K562 treated with DMSO at 1 percent for 48 hours (cell line): ENCODE measurements around the gene KLHL41. TPM values are rescaled to one million over a fixed set of nuclear protein-coding genes. Genes with fewer than 3 reads are reported as not detected.

Experiments
- total RNA-seq: library from RNA; unstranded; fragments of 300-600 nt; gene quantifications from 2 replicates; pipeline ENCODE4 v1.2.3, GENCODE V29; 2022; ENCODE audit warnings: low replicate concordance; ENCODE audit errors: extremely low read depth

Gene KLHL41
- not detected in 2 replicates for total RNA-seq

GRCh38 chr2:169509298-169509885, at the start of gene KLHL41:
Gene KLHL41 (plus strand): TSS chr2:169509702. CDS start chr2:169509779, 77 bp downstream.

GRCh38 chr2:169479257-169480078, 30.0 kb upstream of the KLHL41 start, which contains the start of gene BBS5:
Gene BBS5 (plus strand): TSS chr2:169479494. CDS start chr2:169479554, 60 bp downstream.

GRCh38 chr2:169573160-169573973, 63.9 kb downstream of the KLHL41 start, which contains the start of gene FASTKD1:
Gene FASTKD1 (minus strand): TSS chr2:169573865. CDS start chr2:169572029, 1,836 bp downstream.

Other genes with a start within 250 kb of the KLHL41 start
- not detected in 2 replicates for gene LRP2, start 147.2 kb upstream of the KLHL41 start, total RNA-seq
- not detected in 2 replicates for gene BBS5, start 30.2 kb upstream of the KLHL41 start, total RNA-seq
- gene FASTKD1, start 64.2 kb downstream of the KLHL41 start, total RNA-seq: not detected in 2 replicates
- 154 TPM in 1 of 2 replicates, not detected in the other for gene PPIG, start 74.6 kb downstream of the KLHL41 start, total RNA-seq
- gene CFAP210, start 184.7 kb downstream of the KLHL41 start, total RNA-seq: not detected in 2 replicates
- not detected in 2 replicates for gene PHOSPHO2, start 184.8 kb downstream of the KLHL41 start, total RNA-seq
- not detected in 2 replicates for gene KLHL23, start 224.1 kb downstream of the KLHL41 start, total RNA-seq